GM10266 (cell line): ENCODE results near the gene KIRREL3.

Source experiments
- DNase-seq: peaks from one replicate; pipeline ENCODE4 v3.0.0; 2012; ENCODE audit errors: extremely low spot score
- CTCF ChIP-seq: IDR thresholded peaks from 2 replicates; pipeline ENCODE4 v1.5.1; 2012; ENCODE audit warnings: mild to moderate bottlenecking, low read depth; ENCODE audit not compliant: control insufficient read depth, insufficient read depth; ENCODE audit errors: missing control alignments

Gene KIRREL3

GRCh38 chr11:126973051-126973450 lies 27.5 kb downstream of the KIRREL3 start:
- TF ChIP-seq CTCF, result no peak
- DNase-seq, result no peak

DNA sequence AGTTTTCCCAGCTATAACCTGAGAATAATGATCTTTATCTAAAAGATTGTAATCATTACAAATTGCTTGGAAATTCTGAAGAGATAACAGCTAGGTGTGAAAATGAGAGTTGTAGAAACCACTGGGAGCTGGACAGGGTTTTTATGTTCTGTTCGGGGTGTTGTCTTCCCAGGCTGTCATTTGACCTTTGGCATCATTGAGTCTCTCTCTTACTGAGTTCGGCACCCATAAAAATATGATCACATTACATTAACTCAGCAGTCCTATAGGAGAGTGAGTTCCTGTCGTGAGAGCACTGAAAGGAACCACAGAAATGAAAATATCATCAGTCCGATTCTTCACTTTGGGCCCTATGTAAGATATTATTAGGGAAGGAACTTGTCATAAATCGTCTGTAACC lies 29.3 kb downstream of the KIRREL3 start:
- TF ChIP-seq CTCF, result no peak
- DNase-seq, result no peak

- DNase-seq, result no peak
- peak; percentile 7 for TF ChIP-seq CTCF
These were observed 30.6 kb downstream of the KIRREL3 start for GRCh38 chr11:126969865-126970479.

DNA sequence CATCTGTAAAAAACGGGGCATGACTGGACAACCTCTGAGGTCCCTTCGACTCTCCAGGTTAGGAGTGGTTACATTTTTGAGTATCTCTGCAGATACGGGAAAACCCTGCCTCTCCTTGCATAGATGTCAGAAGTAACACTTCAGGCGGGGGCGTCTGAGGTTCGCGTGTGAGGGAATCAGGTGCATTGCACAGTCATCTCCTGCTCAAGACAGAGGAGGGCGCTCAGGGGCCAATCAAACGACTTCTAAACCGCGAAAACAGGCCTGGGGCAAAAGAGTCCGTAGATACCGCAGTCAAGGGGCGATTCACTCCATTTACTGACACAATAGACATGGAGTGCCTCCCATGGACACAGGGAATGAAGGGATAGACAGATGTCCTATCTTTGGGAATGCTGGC lies 31.7 kb downstream of the KIRREL3 start:
- no peak for DNase-seq
- no peak for TF ChIP-seq CTCF

GRCh38 chr11:126965331-126965730 lies 35.2 kb downstream of the KIRREL3 start:
- DNase-seq, result no peak
- TF ChIP-seq CTCF, result no peak

DNA sequence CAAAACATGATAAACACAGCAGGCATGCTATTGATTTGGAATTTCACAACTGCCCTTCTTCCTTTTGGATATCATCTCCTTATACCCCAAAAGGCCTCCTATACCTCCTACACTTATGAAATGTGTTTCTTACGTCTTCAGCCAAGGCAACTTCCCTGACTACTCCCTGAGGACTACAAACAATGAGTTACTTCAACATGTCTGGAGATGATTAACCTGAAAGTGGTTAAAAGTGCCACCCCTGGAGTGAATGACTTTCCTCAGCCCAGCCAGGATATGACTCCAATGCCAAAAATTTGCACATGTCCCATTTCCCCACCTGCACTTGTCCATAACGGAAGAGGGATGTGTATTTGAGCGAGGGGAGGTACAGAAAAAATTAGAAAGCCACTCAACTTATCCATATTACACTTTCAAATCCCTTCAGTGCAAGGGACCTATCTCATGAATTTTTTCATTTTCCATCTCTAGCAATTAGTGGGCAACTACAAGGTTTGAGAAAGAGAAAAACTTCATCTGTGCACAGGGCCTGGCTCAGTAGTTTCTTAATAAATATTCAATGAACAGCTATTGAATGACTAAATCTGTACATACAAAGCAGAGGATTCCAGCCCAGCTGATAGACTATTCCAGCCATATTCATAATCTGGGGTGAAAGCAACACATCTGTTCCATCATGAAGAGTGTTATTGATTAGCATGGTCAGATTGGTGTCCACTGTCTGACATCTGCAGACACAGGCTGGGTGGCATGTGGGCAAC lies 36.8 kb downstream of the KIRREL3 start:
- no peak for DNase-seq
- no peak for TF ChIP-seq CTCF

DNA sequence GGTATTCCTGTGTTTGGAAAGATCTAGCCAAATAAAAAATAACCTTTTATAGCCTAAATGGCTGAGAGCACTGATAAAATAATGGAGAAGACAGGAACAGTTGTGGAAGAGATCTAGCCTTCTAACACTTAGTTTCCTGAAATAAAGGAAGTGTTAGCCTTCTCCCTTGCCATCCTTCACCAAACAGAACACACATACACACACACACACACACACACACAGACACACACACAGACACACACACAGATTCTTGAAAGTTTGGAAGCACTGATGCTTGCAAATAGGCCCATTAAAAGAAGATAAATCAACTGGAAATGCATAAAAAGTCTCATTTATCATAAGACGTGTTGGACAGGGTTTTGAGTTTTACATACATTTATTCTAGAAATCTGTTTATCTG lies 37.5 kb downstream of the KIRREL3 start:
- no peak for DNase-seq
- TF ChIP-seq CTCF, result no peak
